GM12891 (cell line): Measurements from ENCODE around the gene KPNA3.

Experiments used
- PAX5 ChIP-seq: IDR thresholded peaks from 2 replicates; pipeline ENCODE4 v1.6.1; 2011; ENCODE audit warnings: low read length, moderate library complexity, mild to moderate bottlenecking; ENCODE audit not compliant: insufficient read depth, severe bottlenecking
- POLR2A ChIP-seq: IDR thresholded peaks from 2 replicates; pipeline ENCODE4 v1.6.1; 2011; ENCODE audit warnings: low read depth, low read length, control low read depth
- POLR2AphosphoS5 ChIP-seq: IDR thresholded peaks from 2 replicates; pipeline ENCODE4 v1.6.1; 2011; ENCODE audit warnings: low read depth, low read length, control low read depth
- SPI1 ChIP-seq: IDR thresholded peaks from 2 replicates; pipeline ENCODE4 v1.6.1; 2011; ENCODE audit warnings: low read depth, low read length, control low read depth
- TAF1 ChIP-seq: IDR thresholded peaks from 2 replicates; pipeline ENCODE4 v1.6.1; 2011; ENCODE audit warnings: low read depth, low read length, control low read depth

DNA sequence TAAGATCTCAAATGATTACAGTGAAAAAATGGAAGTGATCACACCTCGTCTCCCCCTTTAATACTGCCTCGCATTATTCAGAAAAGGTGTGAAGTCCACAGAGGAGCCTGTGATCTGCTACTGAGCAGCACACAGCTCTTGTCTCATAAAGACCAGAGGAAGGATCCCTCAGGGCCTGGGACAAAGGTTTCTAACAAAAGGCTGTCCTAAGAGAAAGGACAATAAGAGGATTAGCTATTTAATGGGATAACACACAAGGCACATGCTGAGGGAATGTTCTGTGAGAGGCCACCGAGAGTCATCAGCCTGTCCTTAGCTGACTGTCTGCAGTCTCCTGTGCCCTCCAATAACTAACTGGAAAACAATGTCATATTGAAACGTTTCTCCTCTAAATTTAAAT lies 127.9 kb downstream of the KPNA3 start:
- TF ChIP-seq POLR2AphosphoS5 (no peak), TAF1 (no peak), POLR2A (no peak), PAX5 (no peak), SPI1 (no peak)
